H7 (cell line): ENCODE measurements around the gene TNRC6C. TPM values are rescaled to one million over a fixed set of nuclear protein-coding genes. Genes with fewer than 3 reads are reported as not detected.

Source experiments
- DNase-seq: peaks from one replicate; pipeline ENCODE4 v3.0.0; 2012
- H3K27me3 ChIP-seq: 2 replicates; pipeline ENCODE4 v1.6.0; 2011; ENCODE audit warnings: mild to moderate bottlenecking, low read length; ENCODE audit not compliant: control insufficient read depth, insufficient read depth
- H3K36me3 ChIP-seq: replicated peaks from 2 replicates; pipeline ENCODE4 v1.5.1; 2011; ENCODE audit warnings: low read length; ENCODE audit not compliant: control insufficient read depth, insufficient read depth
- H3K4me3 ChIP-seq: 2 replicates; pipeline ENCODE4 v1.5.1; 2011; ENCODE audit warnings: low read depth, mild to moderate bottlenecking, control low read depth, low read length, moderate library complexity; ENCODE audit not compliant: insufficient read depth
- total RNA-seq: library from RNA; depleted of rRNA; stranded (reverse); fragments of >200 nt; shearing (Covaris generic); gene quantifications from 2 replicates; pipeline ENCODE4 v1.2.3, GENCODE V29; 2014

TNRC6C gene
- total RNA-seq, 1 experiment from 2014 or later = 8.9 TPM

GRCh38 chr17:78029697-78030096 lies 71.2 kb downstream of the TNRC6C start:
- no peaks in the 10 kb centered on the region for H3K27me3 ChIP-seq
- DNase-seq = no peak
- no peak overlapping the region for H3K4me3 ChIP-seq
- no peaks in the 10 kb centered on the region; the same call in 1 of the 2 replicates for H3K36me3 ChIP-seq

- no peak for DNase-seq
- H3K4me3 ChIP-seq = no peak overlapping the region
- H3K36me3 ChIP-seq = no peaks in the 10 kb centered on the region; the same call in 1 of the 2 replicates
- no peaks in the 10 kb centered on the region for H3K27me3 ChIP-seq
Measured at GRCh38 chr17:78031435-78031834, 72.9 kb downstream of the TNRC6C start.

GRCh38 chr17:78032166-78032565 lies 73.7 kb downstream of the TNRC6C start:
- Histone ChIP-seq H3K4me3 (no peak overlapping the region), H3K27me3 (no peaks in the 10 kb centered on the region), H3K36me3 (peaks cover 2% of the 10 kb centered on the region)
- DNase-seq = no peak

GRCh38 chr17:78034429-78035091 lies 76.1 kb downstream of the TNRC6C start:
- no peak for DNase-seq
- Histone ChIP-seq H3K36me3 (peaks cover 7% of the 10 kb centered on the region), H3K4me3 (no peak overlapping the region), H3K27me3 (no peaks in the 10 kb centered on the region)

GRCh38 chr17:78037280-78037679 lies 78.8 kb downstream of the TNRC6C start:
- no peak overlapping the region for H3K4me3 ChIP-seq
- no peaks in the 10 kb centered on the region for H3K27me3 ChIP-seq
- no peak for DNase-seq
- peaks cover 7% of the 10 kb centered on the region for H3K36me3 ChIP-seq

- H3K36me3 ChIP-seq = peaks cover 7% of the 10 kb centered on the region
- no peak for DNase-seq
- H3K27me3 ChIP-seq = no peaks in the 10 kb centered on the region
- no peak overlapping the region for H3K4me3 ChIP-seq
Measured at GRCh38 chr17:78038748-78039288, 80.3 kb downstream of the TNRC6C start.

- DNase-seq = no peak
- Histone ChIP-seq H3K4me3 (no peak overlapping the region), H3K27me3 (no peaks in the 10 kb centered on the region), H3K36me3 (peaks cover 7% of the 10 kb centered on the region)
Measured at GRCh38 chr17:78039581-78039980, 81.1 kb downstream of the TNRC6C start.

GRCh38 chr17:78040440-78041385 lies 82.2 kb downstream of the TNRC6C start:
- Histone ChIP-seq H3K4me3 (no peak overlapping the region), H3K27me3 (no peaks in the 10 kb centered on the region), H3K36me3 (peaks cover 7% of the 10 kb centered on the region)
- peak; percentile 41 for DNase-seq

- H3K36me3 ChIP-seq = peaks cover 7% of the 10 kb centered on the region
- DNase-seq = no peak
- no peak overlapping the region for H3K4me3 ChIP-seq
- no peaks in the 10 kb centered on the region for H3K27me3 ChIP-seq
Measured at GRCh38 chr17:78041386-78042179, 83.1 kb downstream of the TNRC6C start.

GRCh38 chr17:78042542-78042941 lies 84.0 kb downstream of the TNRC6C start:
- no peak overlapping the region for H3K4me3 ChIP-seq
- DNase-seq = no peak
- H3K36me3 ChIP-seq = peaks cover 2% of the 10 kb centered on the region
- H3K27me3 ChIP-seq = no peaks in the 10 kb centered on the region

- H3K27me3 ChIP-seq = no peaks in the 10 kb centered on the region
- H3K4me3 ChIP-seq = no peak overlapping the region
- H3K36me3 ChIP-seq = peaks cover 2% of the 10 kb centered on the region
- no peak for DNase-seq
Measured at GRCh38 chr17:78043031-78043430, 84.5 kb downstream of the TNRC6C start.

GRCh38 chr17:78044280-78044835 lies 85.9 kb downstream of the TNRC6C start:
- Histone ChIP-seq H3K4me3 (no peak overlapping the region), H3K36me3 (peaks cover 4% of the 10 kb centered on the region), H3K27me3 (no peaks in the 10 kb centered on the region)
- no peak for DNase-seq

GRCh38 chr17:78045316-78045715 lies 86.8 kb downstream of the TNRC6C start:
- H3K27me3 ChIP-seq = no peaks in the 10 kb centered on the region
- no peak for DNase-seq

GRCh38 chr17:78046923-78047322 lies 88.4 kb downstream of the TNRC6C start:
- H3K4me3 ChIP-seq = no peak overlapping the region
- H3K36me3 ChIP-seq = peaks cover 8% of the 10 kb centered on the region
- DNase-seq = no peak
- H3K27me3 ChIP-seq = no peaks in the 10 kb centered on the region

More at GRCh38 chr17:78045316-78045715, 86.8 kb downstream of the TNRC6C start:
- no peak overlapping the region for H3K4me3 ChIP-seq
- H3K36me3 ChIP-seq = peaks cover 7% of the 10 kb centered on the region
